DMS114 treated with DMSO at 0.1 percent for 48 hours (cell line): ENCODE data around the gene CDK11B.

Experiments used
- DNase-seq: peaks from one replicate; lab custom pipeline; 2025; ENCODE audit not compliant: unreplicated experiment; lab: John Stamatoyannopoulos, UW

The CDK11B gene

GRCh38 chr1:1628754-1629429 lies 29.9 kb downstream of the CDK11B start:
- no peak for DNase-seq

DNA sequence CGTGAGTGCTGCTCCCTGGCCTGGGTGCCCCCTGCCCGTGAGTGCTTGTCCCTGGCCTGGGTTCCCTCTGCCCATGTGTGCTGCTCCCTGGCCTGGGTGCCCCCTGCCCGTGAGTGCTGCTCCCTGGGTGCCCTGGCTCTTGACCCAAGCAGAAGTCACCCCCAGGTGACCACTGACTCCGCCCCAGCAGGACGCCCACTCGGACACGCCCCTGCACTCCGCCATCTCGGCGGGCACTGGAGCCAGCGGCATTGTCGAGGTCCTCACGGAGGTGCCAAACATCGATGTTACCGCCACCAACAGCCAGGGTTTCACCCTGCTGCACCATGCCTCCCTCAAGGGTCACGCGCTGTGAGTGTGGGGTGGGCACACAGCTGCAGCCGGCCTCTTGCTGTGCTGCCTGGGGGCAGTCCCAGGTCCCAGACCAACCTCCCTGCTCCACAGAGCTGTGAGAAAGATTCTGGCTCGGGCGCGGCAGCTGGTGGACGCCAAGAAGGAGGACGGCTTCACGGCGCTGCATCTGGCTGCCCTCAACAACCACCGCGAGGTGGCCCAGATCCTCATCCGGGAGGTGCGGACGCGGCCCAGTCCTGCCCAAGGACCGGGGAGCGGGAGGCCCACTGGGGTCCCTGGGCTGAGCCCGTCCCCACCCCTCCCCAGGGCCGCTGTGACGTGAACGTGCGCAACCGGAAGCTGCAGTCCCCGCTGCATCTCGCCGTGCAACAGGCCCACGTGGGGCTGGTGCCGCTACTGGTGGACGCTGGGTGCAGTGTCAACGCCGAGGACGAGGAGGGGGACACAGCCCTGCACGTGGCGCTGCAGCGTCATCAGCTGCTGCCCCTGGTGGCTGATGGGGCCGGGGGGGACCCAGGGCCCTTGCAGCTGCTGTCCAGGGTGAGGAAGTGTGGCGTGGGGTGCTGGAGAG lies 30.7 kb downstream of the CDK11B start:
- no peak for DNase-seq

GRCh38 chr1:1627261-1627828 lies 31.5 kb downstream of the CDK11B start:
- no peak for DNase-seq

- no peak for DNase-seq
Measured at GRCh38 chr1:1626207-1627141, 32.3 kb downstream of the CDK11B start.

- no peak for DNase-seq
Measured at GRCh38 chr1:1625824-1626206, 33.0 kb downstream of the CDK11B start.

- no peak for DNase-seq
Measured at GRCh38 chr1:1625404-1625775, 33.4 kb downstream of the CDK11B start.

DNA sequence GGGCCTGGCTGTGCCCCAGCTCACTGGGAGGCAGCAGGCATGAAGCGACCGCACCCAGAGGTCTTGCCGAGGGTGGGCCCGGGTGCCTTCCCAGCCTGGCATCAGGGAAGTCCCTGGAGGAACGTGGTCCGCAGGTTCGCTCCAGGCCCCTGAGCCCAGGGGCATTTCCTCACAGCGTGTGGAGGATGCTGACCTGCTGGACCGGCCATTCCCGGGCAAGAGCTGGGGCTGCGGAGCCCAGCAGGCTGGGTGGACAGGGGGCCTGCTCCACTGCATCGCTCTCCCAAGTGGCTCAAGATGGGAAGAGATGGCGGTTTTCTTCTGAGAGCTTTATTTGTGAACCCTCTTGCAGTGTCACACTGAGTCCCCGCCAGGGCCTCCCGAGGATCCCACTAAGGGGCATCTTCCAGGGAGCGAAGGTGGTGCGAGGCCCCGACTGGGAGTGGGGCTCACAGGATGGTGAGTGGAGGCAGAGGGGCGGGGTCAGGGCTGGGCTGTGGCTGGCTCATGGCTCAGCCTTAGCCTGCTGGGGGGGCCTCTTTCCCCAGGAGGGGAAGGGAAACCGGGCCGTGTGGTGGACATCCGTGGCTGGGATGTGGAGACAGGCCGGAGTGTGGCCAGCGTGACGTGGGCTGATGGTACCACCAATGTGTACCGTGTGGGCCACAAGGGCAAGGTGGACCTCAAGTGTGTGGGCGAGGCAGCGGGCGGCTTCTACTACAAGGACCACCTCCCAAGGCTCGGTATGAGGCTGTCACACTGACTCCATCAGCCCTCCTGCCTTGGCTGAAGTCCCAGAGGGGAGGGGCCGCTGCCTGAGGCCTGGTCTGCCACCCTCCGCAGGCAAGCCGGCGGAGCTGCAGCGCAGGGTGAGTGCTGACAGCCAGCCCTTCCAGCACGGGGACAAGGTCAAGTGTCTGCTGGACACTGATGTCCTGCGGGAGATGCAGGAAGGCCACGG lies 34.1 kb downstream of the CDK11B start:
- DNase-seq, result no peak

DNA sequence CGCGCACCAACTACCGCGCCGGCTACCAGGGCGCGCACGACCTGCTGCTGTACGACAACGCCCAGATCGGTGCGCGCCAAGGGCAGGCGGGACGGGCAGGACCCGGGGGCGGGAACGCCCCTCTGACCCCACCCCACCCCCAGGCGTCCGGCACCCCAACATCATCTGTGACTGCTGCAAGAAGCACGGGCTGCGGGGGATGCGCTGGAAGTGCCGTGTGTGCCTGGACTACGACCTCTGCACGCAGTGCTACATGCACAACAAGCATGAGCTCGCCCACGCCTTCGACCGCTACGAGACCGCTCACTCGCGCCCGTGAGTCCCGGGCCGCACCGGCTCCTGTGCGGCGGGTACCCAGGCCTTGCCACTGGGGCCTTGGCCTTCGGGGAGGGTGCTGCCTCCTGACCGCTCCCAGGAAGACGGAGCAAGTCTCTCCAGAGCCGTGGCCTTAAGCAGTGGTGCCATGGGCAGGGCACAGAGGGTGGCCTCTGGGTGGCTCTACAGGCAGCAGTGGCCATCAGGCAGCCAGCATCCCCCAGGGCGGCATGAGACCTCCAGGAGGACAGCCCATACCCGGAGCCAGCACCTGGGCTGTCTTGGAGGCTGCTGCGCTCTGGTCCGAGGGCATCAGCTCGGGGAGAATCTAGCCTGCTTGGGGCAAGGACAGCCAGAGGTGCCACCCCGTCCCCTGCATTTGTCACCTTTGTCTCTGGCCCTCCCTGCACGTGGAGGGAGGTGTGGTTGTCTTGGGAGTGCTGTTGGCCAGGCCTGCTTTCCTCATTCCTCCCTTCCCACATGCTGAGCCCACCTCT lies 35.0 kb downstream of the CDK11B start:
- no peak for DNase-seq

GRCh38 chr1:1623181-1623630 lies 35.6 kb downstream of the CDK11B start:
- DNase-seq, result no peak

- DNase-seq, result no peak
Measured at GRCh38 chr1:1622788-1623094, 36.1 kb downstream of the CDK11B start.

DNA sequence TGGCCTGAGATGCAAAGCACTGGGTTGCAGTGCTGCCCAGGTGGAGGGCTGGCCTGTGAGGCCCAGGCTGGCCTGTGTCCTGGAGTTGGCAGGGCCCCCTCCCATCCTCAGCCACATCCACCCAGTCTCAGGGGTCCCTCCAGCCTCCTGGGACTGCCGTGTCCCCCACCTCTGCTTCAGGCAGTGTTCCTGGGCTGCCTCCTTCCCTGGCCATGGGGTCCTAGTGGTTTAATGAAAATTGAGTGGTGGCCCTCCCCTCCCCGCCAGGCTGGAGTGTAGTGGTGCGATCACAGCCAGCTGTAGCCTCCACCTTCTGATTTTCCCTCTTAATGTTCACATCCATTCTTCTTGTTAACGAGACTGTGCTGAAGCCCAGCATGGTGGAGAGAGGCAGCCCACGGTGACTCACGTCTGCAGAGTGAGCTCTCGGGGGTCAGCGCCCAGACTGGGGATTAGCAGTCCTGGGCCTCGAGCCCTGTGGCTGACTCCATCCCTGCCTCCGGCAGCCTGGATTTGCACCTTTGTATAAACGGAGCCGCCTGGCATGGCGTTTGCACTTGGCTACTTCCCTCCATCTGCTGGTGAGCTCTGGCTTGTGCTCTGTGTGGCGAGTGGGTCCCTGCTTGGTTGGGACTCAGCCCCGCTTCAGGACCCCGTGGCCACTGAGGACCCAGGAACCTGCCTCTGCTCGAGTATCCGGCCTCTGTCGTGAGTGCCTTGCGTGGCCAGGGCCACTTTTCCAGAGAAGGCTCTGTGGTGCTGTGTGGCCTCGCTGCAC lies 36.6 kb downstream of the CDK11B start:
- DNase-seq, result no peak

GRCh38 chr1:1621173-1622009 lies 37.4 kb downstream of the CDK11B start:
- DNase-seq, result no peak

GRCh38 chr1:1620433-1621139 lies 38.2 kb downstream of the CDK11B start:
- no peak for DNase-seq

DNA sequence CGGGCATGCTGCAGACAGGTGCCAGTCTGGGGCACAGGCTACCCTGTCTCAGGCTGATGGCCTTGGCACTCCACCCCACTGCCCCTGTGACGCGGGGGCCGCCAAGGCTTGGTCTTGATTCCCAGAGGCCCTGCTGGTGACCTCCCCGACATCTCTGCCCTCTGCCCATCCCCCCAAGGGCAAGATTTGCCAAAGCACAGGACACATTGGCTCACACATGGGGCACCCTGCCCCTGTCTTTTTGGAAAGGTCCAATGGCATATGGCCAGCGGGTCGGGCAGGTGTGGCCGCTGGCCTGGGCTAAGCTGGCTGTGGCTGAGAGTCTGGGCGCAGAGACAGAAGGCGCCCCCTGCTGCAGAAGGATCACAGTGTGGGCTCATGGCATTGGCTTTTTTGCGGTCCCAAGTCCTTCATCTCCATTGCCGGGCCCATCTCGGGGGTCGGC lies 38.9 kb downstream of the CDK11B start:
- DNase-seq, result no peak

- no peak for DNase-seq
Measured at GRCh38 chr1:1618396-1619068, 40.3 kb downstream of the CDK11B start.

DNA sequence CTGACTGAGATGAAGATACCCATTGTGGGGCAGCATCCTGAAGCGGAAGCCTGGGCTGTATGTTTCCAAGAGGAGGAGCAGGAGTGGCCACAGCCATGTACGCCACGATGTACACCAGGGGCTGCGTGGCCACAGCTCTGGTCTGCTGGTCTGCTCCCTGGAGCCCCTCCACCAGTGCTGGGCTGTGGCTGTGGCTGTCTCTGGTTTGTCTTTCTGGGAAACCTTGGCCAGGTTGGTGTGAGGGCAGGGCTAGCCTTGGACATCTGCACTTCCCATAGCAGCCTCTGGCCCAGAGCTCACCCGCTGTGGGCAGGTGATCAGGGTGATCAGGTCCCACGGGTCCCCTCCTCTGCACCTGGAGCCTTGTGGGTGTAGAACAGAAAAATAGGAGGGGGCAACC lies 40.9 kb downstream of the CDK11B start:
- DNase-seq, result no peak
